ENCODE data around the gene HLF. TPM values are rescaled to one million over a fixed set of nuclear protein-coding genes. Genes with fewer than 3 reads are reported as not detected.
A peak's percentile ranks its signal among the peaks of the same experiment; 100 is the strongest.

Gene HLF
- total RNA-seq, 2 experiments from 2014 or later, result 0.95 to 1.0 TPM

GRCh38 chr17:55236316-55236715, 28.4 kb upstream of the HLF start:
- H3K4me3 Mint-ChIP-seq, result no peak overlapping the region
- DNase-seq, result no peak
- no peak overlapping the region for H3K27ac Mint-ChIP-seq
- peaks cover 14% of the 10 kb centered on the region for H3K4me1 Mint-ChIP-seq
- ATAC-seq, result no peak
- peaks cover 7% of the 10 kb centered on the region for H3K27me3 Mint-ChIP-seq
- ChIA-PET POLR2A (no interaction called here), CTCF (no interaction called here)
- intact Hi-C loops (cut with DNase I, micrococcal nuclease), result loop anchor here in 1 of 2 experiments (10.0 kb wide), 2 partner anchors 108 to 242 kb away; no protein-coding TSS in a partner anchor
- no peaks in the 10 kb centered on the region for H3K9me3 Mint-ChIP-seq (ENCODE audit: low read depth)
- no peaks in the 10 kb centered on the region for H3K36me3 Mint-ChIP-seq (ENCODE audit: low read depth)

- no peaks in the 10 kb centered on the region for H3K36me3 Mint-ChIP-seq (ENCODE audit: low read depth)
- intact Hi-C loops (cut with DNase I, micrococcal nuclease), result loop anchor here in 1 of 2 experiments (10.0 kb wide), 2 partner anchors 108 to 242 kb away; no protein-coding TSS in a partner anchor
Observed at GRCh38 chr17:55237268-55237667, 27.5 kb upstream of the HLF start.

GRCh38 chr17:55237841-55238178, 26.9 kb upstream of the HLF start:
- ChIA-PET POLR2A (no interaction called here), CTCF (interaction anchor here (0.6 to 1.2 kb wide), 5 partner anchors 8 to 1106 kb away, joined by 3 to 5 read pairs (median 3); no protein-coding TSS in a partner anchor)
- H3K27me3 Mint-ChIP-seq, result peaks cover 11% of the 10 kb centered on the region
- H3K4me1 Mint-ChIP-seq, result peaks cover 14% of the 10 kb centered on the region
- intact Hi-C loops (cut with DNase I, micrococcal nuclease), result loop anchor here (1.0 to 10.0 kb wide), 7 partner anchors 26 to 270 kb away; partner anchors contain the start of genes COX11 (in 2 of the 2), HLF (in 2 of the 2) and STXBP4 (in 2 of the 2)
- ATAC-seq, result no peak
- H3K9me3 Mint-ChIP-seq (ENCODE audit: low read depth), result no peaks in the 10 kb centered on the region
- peak overlapping the region; percentile 44 for H3K4me3 Mint-ChIP-seq
- no peak overlapping the region for H3K27ac Mint-ChIP-seq
- DNase-seq, result no peak
- H3K36me3 Mint-ChIP-seq (ENCODE audit: low read depth), result no peaks in the 10 kb centered on the region

More at GRCh38 chr17:55237268-55237667, 27.5 kb upstream of the HLF start:
- Mint-ChIP-seq H3K27ac (no peak overlapping the region), H3K9me3 (ENCODE audit: low read depth) (no peaks in the 10 kb centered on the region), H3K4me3 (no peak overlapping the region), H3K4me1 (peaks cover 14% of the 10 kb centered on the region), H3K27me3 (peaks cover 11% of the 10 kb centered on the region)
- ATAC-seq (no peak), DNase-seq (no peak)
- ChIA-PET CTCF (interaction anchor here (0.5 to 1.0 kb wide), 4 partner anchors 9 to 488 kb away, joined by 3 read pairs; no protein-coding TSS in a partner anchor), POLR2A (no interaction called here)

GRCh38 chr17:55238179-55238930, 26.4 kb upstream of the HLF start:
- intact Hi-C loops (cut with DNase I, micrococcal nuclease), result loop anchor here (1.0 to 10.0 kb wide), 7 partner anchors 26 to 270 kb away; partner anchors contain the start of genes COX11 (in 2 of the 2), HLF (in 2 of the 2) and STXBP4 (in 2 of the 2)
- peak; percentile 91 for DNase-seq
- peak overlapping the region; percentile 74 for H3K4me3 Mint-ChIP-seq
- H3K36me3 Mint-ChIP-seq (ENCODE audit: low read depth), result no peaks in the 10 kb centered on the region
- H3K4me1 Mint-ChIP-seq, result peaks cover 14% of the 10 kb centered on the region
- peaks cover 11% of the 10 kb centered on the region for H3K27me3 Mint-ChIP-seq
- POLR2A ChIA-PET, result interaction anchor here (0.5 kb wide), 1 partner anchor 195 kb away, joined by 3 read pairs; no protein-coding TSS in a partner anchor
- CTCF ChIA-PET, result interaction anchor here (0.6 to 1.2 kb wide), 3 partner anchors 55 to 1106 kb away, joined by 3 to 5 read pairs (median 4); no protein-coding TSS in a partner anchor
- peak overlapping the region; percentile 59 for H3K27ac Mint-ChIP-seq
- ATAC-seq, result peak; percentile 99
- no peaks in the 10 kb centered on the region for H3K9me3 Mint-ChIP-seq (ENCODE audit: low read depth)

- ChIA-PET CTCF (interaction anchor here (1.2 kb wide), 1 partner anchor 111 kb away, joined by 4 read pairs; no protein-coding TSS in a partner anchor), POLR2A (interaction anchor here (0.5 kb wide), 1 partner anchor 194 kb away, joined by 3 read pairs; no protein-coding TSS in a partner anchor)
- peaks cover 14% of the 10 kb centered on the region for H3K4me1 Mint-ChIP-seq
- DNase-seq, result peak; percentile 17
- intact Hi-C loops (cut with DNase I, micrococcal nuclease), result loop anchor here (1.0 to 10.0 kb wide), 7 partner anchors 25 to 271 kb away; partner anchors contain the start of genes COX11 (in 2 of the 2), HLF (in 2 of the 2) and STXBP4 (in 2 of the 2)
- H3K36me3 Mint-ChIP-seq (ENCODE audit: low read depth), result no peaks in the 10 kb centered on the region
- H3K27me3 Mint-ChIP-seq, result peaks cover 11% of the 10 kb centered on the region
- H3K27ac Mint-ChIP-seq, result peak overlapping the region; percentile 59
- ATAC-seq, result no peak
- peak overlapping the region; percentile 74 for H3K4me3 Mint-ChIP-seq
- H3K9me3 Mint-ChIP-seq (ENCODE audit: low read depth), result no peaks in the 10 kb centered on the region
Observed at GRCh38 chr17:55238931-55239297, 25.8 kb upstream of the HLF start.

GRCh38 chr17:55241097-55241496, 23.7 kb upstream of the HLF start:
- H3K4me3 Mint-ChIP-seq, result no peak overlapping the region
- H3K36me3 Mint-ChIP-seq (ENCODE audit: low read depth), result no peaks in the 10 kb centered on the region
- no peaks in the 10 kb centered on the region for H3K9me3 Mint-ChIP-seq (ENCODE audit: low read depth)
- H3K27ac Mint-ChIP-seq, result no peak overlapping the region
- peaks cover 14% of the 10 kb centered on the region for H3K4me1 Mint-ChIP-seq
- DNase-seq, result no peak
- intact Hi-C loops (cut with DNase I, micrococcal nuclease), result no loop called here
- CTCF ChIA-PET, result interaction anchor here (0.7 to 1.2 kb wide), 2 partner anchors 17 to 481 kb away, joined by 3 read pairs; no protein-coding TSS in a partner anchor
- ATAC-seq, result no peak
- H3K27me3 Mint-ChIP-seq, result peaks cover 22% of the 10 kb centered on the region
- POLR2A ChIA-PET, result no interaction called here

GRCh38 chr17:55242476-55242875, 22.3 kb upstream of the HLF start:
- Mint-ChIP-seq H3K27ac (no peak overlapping the region), H3K4me3 (no peak overlapping the region), H3K36me3 (ENCODE audit: low read depth) (no peaks in the 10 kb centered on the region), H3K9me3 (ENCODE audit: low read depth) (no peaks in the 10 kb centered on the region), H3K4me1 (peaks cover 7% of the 10 kb centered on the region), H3K27me3 (peaks cover 24% of the 10 kb centered on the region)
- intact Hi-C loops (cut with DNase I, micrococcal nuclease), result loop anchor here in 1 of 2 experiments (1.0 kb wide), 1 partner anchor 22 kb away; the partner anchor contains the start of gene HLF
- ChIA-PET POLR2A (no interaction called here), CTCF (interaction anchor here (0.9 kb wide), 1 partner anchor 52 kb away, joined by 3 read pairs; no protein-coding TSS in a partner anchor)
- ATAC-seq (no peak), DNase-seq (no peak)

GRCh38 chr17:55245986-55246385, 18.8 kb upstream of the HLF start:
- DNase-seq (no peak), ATAC-seq (no peak)
- no peak overlapping the region for H3K4me3 Mint-ChIP-seq
- H3K27ac Mint-ChIP-seq, result no peak overlapping the region
- ChIA-PET CTCF (interaction anchor here (0.8 kb wide), 1 partner anchor 9 kb away, joined by 3 read pairs; no protein-coding TSS in a partner anchor), POLR2A (no interaction called here)
- intact Hi-C loops (cut with DNase I, micrococcal nuclease), result no loop called here
- no peaks in the 10 kb centered on the region for H3K9me3 Mint-ChIP-seq (ENCODE audit: low read depth)
- H3K36me3 Mint-ChIP-seq (ENCODE audit: low read depth), result no peaks in the 10 kb centered on the region
- H3K4me1 Mint-ChIP-seq, result no peaks in the 10 kb centered on the region
- peaks cover 23% of the 10 kb centered on the region for H3K27me3 Mint-ChIP-seq

- DNase-seq, result no peak
- no peaks in the 10 kb centered on the region for H3K9me3 Mint-ChIP-seq (ENCODE audit: low read depth)
- intact Hi-C loops (cut with DNase I, micrococcal nuclease), result no loop called here
- H3K27ac Mint-ChIP-seq, result no peak overlapping the region
- H3K4me1 Mint-ChIP-seq, result no peaks in the 10 kb centered on the region
- H3K27me3 Mint-ChIP-seq, result peaks cover 23% of the 10 kb centered on the region
- no peaks in the 10 kb centered on the region for H3K36me3 Mint-ChIP-seq (ENCODE audit: low read depth)
- no peak for ATAC-seq
- H3K4me3 Mint-ChIP-seq, result no peak overlapping the region
- ChIA-PET CTCF (interaction anchor here (0.8 kb wide), 1 partner anchor 9 kb away, joined by 3 read pairs; no protein-coding TSS in a partner anchor), POLR2A (no interaction called here)
Observed at GRCh38 chr17:55246583-55246982, 18.2 kb upstream of the HLF start.

- CTCF ChIA-PET, result interaction anchor here (0.6 to 1.2 kb wide), 3 partner anchors 27 to 256 kb away, joined by 3 to 4 read pairs (median 3); no protein-coding TSS in a partner anchor
- peaks cover 18% of the 10 kb centered on the region for H3K27me3 Mint-ChIP-seq
- H3K36me3 Mint-ChIP-seq (ENCODE audit: low read depth), result no peaks in the 10 kb centered on the region
- H3K4me3 Mint-ChIP-seq, result no peak overlapping the region
- H3K9me3 Mint-ChIP-seq (ENCODE audit: low read depth), result no peaks in the 10 kb centered on the region
- intact Hi-C loops (cut with DNase I, micrococcal nuclease), result no loop called here
- H3K4me1 Mint-ChIP-seq, result no peaks in the 10 kb centered on the region
- H3K27ac Mint-ChIP-seq, result no peak overlapping the region
- ATAC-seq (no peak), DNase-seq (no peak)
- POLR2A ChIA-PET, result no interaction called here
Observed at GRCh38 chr17:55248077-55248476, 16.7 kb upstream of the HLF start.

- Mint-ChIP-seq H3K9me3 (ENCODE audit: low read depth) (no peaks in the 10 kb centered on the region), H3K4me1 (no peaks in the 10 kb centered on the region), H3K4me3 (no peak overlapping the region), H3K27me3 (peaks cover 14% of the 10 kb centered on the region), H3K36me3 (ENCODE audit: low read depth) (no peaks in the 10 kb centered on the region), H3K27ac (no peak overlapping the region)
- no peak for ATAC-seq
- ChIA-PET CTCF (no interaction called here), POLR2A (no interaction called here)
- intact Hi-C loops (cut with DNase I, micrococcal nuclease), result no loop called here
- no peak for DNase-seq
Observed at GRCh38 chr17:55249861-55250260, 14.9 kb upstream of the HLF start.

Measured in activated CD4-positive, alpha-beta T cell treated with anti-CD3 and anti-CD28 coated beads for 36 hours (primary cell).